ENCODE measurements around the gene CACNA1I.

The CACNA1I gene

GRCh38 chr22:39623603-39624500, 53.3 kb downstream of the CACNA1I start:
- DNase-seq (ENCODE audit: low spot score): no peak

- DNase-seq (ENCODE audit: low spot score): no peak
Observed at GRCh38 chr22:39624501-39624821, 53.9 kb downstream of the CACNA1I start.

- no peak for DNase-seq (ENCODE audit: low spot score)
Observed at GRCh38 chr22:39625569-39626537, 55.3 kb downstream of the CACNA1I start.

GRCh38 chr22:39627208-39627607, 56.7 kb downstream of the CACNA1I start:
- DNase-seq (ENCODE audit: low spot score): no peak

- no peak for DNase-seq (ENCODE audit: low spot score)
Observed at GRCh38 chr22:39627865-39628562, 57.5 kb downstream of the CACNA1I start.

- no peak for DNase-seq (ENCODE audit: low spot score)
Observed at GRCh38 chr22:39628563-39629080, 58.1 kb downstream of the CACNA1I start.

GRCh38 chr22:39629851-39630250, 59.3 kb downstream of the CACNA1I start:
- no peak for DNase-seq (ENCODE audit: low spot score)

- no peak for DNase-seq (ENCODE audit: low spot score)
Observed at GRCh38 chr22:39630721-39631120, 60.2 kb downstream of the CACNA1I start.

- peak; percentile 87 for DNase-seq (ENCODE audit: low spot score)
Observed at GRCh38 chr22:39631381-39632286, 61.1 kb downstream of the CACNA1I start.

- DNase-seq (ENCODE audit: low spot score): no peak
Observed at GRCh38 chr22:39634530-39635405, 64.2 kb downstream of the CACNA1I start.

GRCh38 chr22:39635719-39636118, 65.2 kb downstream of the CACNA1I start:
- DNase-seq (ENCODE audit: low spot score): no peak

GRCh38 chr22:39638958-39639357, 68.4 kb downstream of the CACNA1I start:
- no peak for DNase-seq (ENCODE audit: low spot score)

- no peak for DNase-seq (ENCODE audit: low spot score)
Observed at GRCh38 chr22:39641660-39642310, 71.2 kb downstream of the CACNA1I start.

GRCh38 chr22:39643311-39644083, 72.9 kb downstream of the CACNA1I start:
- DNase-seq (ENCODE audit: low spot score): no peak

- DNase-seq (ENCODE audit: low spot score): no peak
Observed at GRCh38 chr22:39645532-39645931, 75.0 kb downstream of the CACNA1I start.

- DNase-seq (ENCODE audit: low spot score): no peak
Observed at GRCh38 chr22:39646398-39647063, 76.0 kb downstream of the CACNA1I start.

GRCh38 chr22:39647836-39648629, 77.5 kb downstream of the CACNA1I start:
- DNase-seq (ENCODE audit: low spot score): no peak
